NCI-H748 (cell line): ENCODE data around the gene FAM222B.

ENCODE experiments used
- DNase-seq: peaks from one replicate; lab custom pipeline; 2025; ENCODE audit not compliant: unreplicated experiment; lab: John Stamatoyannopoulos, UW

The FAM222B gene

GRCh38 chr17:28777178-28777577 lies 65.4 kb downstream of the FAM222B start:
- DNase-seq, result no peak

DNA sequence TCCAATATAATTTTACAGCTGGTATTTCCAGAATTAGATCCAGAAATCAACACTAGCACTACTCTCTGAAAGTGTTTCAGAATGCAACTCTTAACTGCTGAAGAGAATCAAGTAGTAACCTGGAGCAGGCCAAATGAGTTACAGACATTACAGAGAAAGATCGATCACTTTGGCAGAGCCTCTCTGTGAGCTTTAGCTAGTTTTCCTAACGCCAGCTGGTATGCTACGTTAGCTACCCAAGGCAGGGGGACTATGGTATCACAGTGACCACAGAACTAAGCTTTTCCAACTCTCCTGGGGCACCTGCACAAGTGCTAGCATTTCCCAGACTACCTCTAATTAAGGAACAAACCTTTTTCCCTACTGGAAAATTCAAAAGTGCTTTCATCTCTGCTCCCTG lies 68.4 kb downstream of the FAM222B start:
- no peak for DNase-seq

DNA sequence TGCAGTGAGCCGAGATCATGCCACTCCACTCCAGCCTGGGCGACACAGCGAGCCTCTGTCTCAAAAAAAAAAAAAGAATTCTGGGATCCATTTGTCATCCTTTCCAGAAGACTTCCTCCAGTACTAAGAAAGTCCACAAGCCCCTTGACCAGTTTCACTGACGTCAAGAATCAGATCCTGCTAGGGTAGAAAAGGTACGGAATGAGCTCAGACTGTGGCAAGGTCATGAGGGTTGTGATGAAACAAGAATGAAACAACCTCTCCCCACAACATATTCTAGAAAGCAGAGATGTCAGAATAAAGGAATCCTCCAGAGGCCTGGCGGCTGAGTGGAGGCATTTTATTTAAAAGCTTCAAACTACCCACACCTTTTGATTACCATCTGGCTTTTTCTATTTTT lies 68.9 kb downstream of the FAM222B start:
- DNase-seq, result no peak

GRCh38 chr17:28765038-28765437 lies 77.6 kb downstream of the FAM222B start:
- no peak for DNase-seq

DNA sequence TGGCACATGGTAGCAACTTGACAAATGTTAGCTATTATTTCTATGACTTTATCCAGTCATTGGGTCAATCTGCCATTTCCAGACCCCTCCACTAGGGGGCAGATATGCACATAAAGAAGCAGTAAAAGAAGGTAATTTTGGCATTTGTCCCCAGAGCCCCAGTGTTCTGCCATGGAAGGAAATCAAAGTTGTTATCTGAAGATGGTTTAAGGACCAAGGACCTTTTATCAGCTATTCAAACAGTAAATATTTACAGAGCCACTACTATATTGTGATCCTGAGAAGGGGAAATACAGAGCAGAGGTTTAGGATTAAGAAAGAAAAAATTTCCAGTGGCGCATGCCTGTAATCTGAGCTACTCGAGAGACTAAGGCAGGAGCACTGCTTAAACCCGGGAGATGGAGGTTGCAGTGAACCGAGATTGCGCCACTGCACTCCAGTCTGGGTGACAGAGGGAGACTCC lies 78.8 kb downstream of the FAM222B start:
- peak; percentile 80 for DNase-seq

GRCh38 chr17:28763137-28763799 lies 79.3 kb downstream of the FAM222B start:
- no peak for DNase-seq

GRCh38 chr17:28760601-28761562 lies 81.7 kb downstream of the FAM222B start:
- DNase-seq, result peak; percentile 85

- no peak for DNase-seq
Measured at GRCh38 chr17:28759256-28759865, 83.2 kb downstream of the FAM222B start.

DNA sequence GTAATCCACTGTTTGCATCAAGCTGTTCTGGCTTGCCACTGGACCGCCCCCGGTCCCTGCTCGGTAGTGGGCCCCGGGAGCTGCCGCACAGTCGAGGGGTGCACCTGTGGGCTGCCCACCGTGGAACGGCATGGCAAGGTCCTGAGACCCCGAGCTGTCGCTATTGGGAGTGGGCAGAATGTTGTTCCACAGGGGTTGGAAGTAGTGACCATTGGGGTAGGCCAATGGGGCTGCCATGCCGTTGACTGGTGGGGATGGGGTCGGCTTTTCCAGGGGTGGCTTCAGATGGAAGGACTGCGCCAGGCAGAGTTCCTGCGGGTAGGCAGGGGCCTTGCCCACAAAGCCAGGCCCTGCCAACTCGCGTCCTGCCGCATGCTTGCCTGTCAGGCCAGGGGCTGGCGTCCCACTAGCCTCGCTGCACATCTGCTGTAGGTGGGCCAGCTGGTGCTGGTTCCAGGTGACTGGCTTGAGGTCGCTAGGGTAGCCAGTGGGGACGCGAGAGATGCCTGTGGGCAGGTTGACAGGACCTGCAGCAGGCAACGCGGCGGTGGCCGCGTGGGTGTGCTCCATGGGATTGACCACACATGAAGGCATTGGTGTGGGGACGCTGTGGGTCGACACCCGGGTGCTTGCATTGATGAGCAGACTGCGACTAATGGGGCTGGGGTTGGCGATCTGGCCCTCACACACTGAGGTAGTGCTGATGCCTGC lies 84.0 kb downstream of the FAM222B start:
- DNase-seq, result no peak

- no peak for DNase-seq
Measured at GRCh38 chr17:28756049-28756804, 86.4 kb downstream of the FAM222B start.

DNA sequence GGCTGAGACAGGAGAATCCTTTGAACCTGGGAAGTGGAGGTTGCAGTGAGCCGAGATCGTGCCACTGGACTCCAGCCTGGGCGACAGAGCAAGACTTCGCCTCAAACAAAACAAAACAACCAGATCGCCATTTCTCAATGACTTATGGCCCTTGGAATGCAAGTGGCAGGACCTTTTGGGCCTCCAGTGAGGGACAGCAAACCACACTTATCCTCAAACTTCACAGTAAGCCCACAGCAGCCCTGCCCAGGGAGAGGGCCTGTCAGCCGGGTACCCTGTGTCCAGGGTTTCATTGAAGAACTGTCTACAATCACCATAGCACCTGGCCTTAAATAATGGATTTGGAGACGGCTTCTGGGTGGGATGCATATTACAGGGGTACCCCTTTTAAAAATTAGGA lies 87.1 kb downstream of the FAM222B start:
- DNase-seq, result no peak

DNA sequence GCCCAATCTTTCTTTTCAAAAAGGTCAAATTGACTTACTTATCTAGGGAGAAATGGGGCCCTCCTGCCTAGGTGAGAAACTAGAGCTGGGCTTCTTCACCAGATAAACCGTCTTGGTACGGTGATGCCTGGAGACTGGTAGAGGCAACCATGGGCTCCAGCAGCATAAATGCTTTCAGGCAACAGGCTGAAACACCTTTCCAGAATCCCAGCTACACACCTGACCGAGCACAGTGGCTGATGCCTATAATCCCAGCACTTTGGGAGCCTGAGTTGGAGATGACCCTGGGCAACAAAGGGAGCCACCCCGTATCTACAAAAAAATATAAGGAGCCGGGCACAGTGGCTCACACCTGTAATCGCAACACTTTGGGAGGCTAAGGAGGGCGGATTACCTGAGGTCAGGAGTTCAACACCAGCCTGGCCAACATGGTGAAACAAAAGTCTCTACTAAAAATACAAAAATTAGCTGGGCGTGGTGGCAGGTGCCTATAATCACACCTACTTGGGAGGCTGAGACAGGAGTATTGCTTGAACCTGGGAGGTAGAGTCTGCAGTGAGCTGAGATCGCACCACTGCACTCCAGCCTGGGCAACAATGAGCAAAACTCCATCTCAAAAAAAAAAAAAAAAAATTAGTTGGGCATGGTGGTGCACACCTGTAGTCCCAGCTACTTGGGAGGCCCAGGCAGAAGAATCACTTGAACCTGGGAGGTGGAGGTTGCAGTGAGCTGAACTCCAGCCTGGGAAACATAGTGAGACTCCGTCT lies 90.8 kb downstream of the FAM222B start:
- DNase-seq, result no peak

- DNase-seq, result peak; percentile 94
Measured at GRCh38 chr17:28750178-28751047, 92.2 kb downstream of the FAM222B start.

DNA sequence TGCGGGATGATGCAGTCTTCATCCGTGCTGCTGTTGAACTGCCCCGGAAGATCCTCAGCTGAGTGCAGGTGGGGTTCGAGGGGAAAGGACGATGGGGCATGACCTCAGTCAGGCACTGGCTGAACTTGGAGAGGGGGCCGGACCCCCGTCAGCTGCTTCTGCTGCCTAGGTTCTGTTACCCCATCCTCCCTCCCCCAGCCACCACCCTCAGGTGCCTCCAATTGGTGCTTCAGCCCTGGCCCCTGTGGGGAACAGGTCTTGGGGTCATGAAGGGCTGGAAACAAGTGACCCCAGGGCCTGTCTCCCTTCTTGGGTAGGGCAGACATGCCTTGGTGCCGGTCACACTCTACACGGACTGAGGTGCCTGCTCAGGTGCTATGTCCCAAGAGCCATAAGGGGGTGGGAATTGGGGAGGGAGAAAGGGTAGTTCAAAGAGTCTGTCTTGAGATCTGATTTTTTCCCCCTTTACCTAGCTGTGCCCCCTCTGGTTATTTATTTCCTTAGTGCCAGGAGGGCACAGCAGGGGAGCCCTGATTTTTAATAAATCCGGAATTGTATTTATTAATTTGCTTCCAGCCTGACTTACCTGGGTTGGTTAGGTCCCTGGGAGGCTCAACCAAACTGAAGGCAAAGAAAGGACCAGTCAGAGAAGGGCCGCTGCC lies 92.9 kb downstream of the FAM222B start:
- no peak for DNase-seq

DNA sequence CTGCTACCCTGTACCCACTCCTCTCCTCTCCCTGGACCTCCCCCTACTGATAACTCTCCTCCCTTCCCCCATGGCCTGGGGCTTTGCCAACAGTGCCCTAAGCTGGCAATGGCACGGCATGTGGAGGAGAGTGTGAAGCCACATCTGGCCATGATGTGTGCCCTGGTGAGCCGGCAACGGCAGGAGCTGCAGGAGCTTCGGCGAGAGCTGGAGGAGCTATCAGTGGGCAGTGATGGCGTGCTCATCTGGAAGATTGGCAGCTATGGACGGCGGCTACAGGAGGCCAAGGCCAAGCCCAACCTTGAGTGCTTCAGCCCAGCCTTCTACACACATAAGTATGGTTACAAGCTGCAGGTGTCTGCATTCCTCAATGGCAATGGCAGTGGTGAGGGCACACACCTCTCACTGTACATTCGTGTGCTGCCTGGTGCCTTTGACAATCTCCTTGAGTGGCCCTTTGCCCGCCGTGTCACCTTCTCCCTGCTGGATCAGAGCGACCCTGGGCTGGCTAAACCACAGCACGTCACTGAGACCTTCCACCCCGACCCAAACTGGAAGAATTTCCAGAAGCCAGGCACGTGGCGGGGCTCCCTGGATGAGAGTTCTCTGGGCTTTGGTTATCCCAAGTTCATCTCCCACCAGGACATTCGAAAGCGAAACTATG lies 93.6 kb downstream of the FAM222B start:
- no peak for DNase-seq

DNA sequence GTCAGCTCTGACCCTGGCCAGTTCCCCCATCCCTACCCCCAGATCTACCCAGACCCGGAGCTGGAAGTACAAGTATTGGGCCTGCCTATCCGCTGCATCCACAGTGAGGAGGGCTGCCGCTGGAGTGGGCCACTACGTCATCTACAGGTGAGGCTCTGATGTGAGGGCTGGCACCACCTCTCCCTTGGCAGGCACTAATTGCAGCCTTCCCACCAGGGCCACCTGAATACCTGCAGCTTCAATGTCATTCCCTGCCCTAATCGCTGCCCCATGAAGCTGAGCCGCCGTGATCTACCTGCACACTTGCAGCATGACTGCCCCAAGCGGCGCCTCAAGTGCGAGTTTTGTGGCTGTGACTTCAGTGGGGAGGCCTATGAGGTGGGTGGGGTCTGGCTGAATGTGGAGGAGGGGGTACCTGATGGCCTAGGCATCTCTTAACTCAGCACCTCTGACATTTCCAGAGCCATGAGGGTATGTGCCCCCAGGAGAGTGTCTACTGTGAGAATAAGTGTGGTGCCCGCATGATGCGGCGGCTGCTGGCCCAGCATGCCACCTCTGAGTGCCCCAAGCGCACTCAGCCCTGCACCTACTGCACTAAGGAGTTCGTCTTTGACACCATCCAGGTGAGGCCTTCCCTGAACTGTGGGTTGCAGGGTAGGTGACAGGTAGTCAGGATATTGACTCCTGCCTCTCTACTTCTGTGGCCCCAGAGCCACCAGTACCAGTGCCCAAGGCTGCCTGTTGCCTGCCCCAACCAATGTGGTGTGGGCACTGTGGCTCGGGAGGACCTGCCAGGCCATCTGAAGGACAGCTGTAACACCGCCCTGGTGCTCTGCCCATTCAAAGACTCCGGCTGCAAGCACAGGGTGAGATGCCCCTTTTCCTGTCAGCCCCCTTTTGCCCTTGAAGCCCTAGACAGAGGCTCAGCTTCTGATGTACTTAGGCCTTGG lies 94.5 kb downstream of the FAM222B start:
- DNase-seq, result no peak
